Forelimb muscle (tissue), 1 donor: ENCODE results near the gene SESN2. TPM values are rescaled to one million over a fixed set of nuclear protein-coding genes. Genes with fewer than 3 reads are reported as not detected.

ENCODE experiments used
- DNase-seq: peaks from one replicate; pipeline ENCODE4 v3.0.0-alpha.2; 2013; ENCODE audit warnings: low read depth
- polyA plus RNA-seq: library from polyadenylated mRNA; unstranded; fragments of 120-200 nt; gene quantifications from one replicate; pipeline ENCODE4 v1.2.1, GENCODE V29; 2013; ENCODE audit not compliant: insufficient read length

Gene SESN2, protein sequence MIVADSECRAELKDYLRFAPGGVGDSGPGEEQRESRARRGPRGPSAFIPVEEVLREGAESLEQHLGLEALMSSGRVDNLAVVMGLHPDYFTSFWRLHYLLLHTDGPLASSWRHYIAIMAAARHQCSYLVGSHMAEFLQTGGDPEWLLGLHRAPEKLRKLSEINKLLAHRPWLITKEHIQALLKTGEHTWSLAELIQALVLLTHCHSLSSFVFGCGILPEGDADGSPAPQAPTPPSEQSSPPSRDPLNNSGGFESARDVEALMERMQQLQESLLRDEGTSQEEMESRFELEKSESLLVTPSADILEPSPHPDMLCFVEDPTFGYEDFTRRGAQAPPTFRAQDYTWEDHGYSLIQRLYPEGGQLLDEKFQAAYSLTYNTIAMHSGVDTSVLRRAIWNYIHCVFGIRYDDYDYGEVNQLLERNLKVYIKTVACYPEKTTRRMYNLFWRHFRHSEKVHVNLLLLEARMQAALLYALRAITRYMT
- 3.6 TPM for polyA plus RNA-seq

GRCh38 chr1:28259252-28259933, at the start of gene SESN2:
Gene SESN2 (plus strand): TSS chr1:28259518. CDS start chr1:28259848, 330 bp downstream.
- peak; percentile 92 for DNase-seq

- no peak for DNase-seq
These were observed 49.6 kb upstream of the SESN2 start for GRCh38 chr1:28209700-28210099.

- DNase-seq, result no peak
These were observed 46.0 kb upstream of the SESN2 start for GRCh38 chr1:28213315-28213714.

DNA sequence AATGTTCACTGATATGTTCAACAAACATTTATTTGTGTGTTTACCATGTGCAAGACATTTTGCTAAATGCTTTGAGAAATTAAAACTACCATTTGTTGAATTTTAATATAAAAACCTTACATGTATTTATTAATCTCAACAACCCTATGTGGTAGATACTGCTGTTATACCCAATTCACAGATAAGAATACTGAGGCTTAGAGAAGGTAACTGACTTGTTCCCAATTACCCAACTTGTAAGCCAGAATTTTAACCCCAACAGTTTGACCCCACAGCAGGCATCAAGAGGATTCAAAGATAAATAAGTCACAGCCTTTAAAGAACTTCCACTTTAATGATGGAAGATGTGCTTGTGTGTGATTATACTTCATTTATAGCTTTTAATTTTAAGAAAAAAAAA, 30.2 kb upstream of the SESN2 start:
- DNase-seq, result no peak

- DNase-seq, result no peak
These were observed 29.3 kb upstream of the SESN2 start for GRCh38 chr1:28229996-28230395.

DNA sequence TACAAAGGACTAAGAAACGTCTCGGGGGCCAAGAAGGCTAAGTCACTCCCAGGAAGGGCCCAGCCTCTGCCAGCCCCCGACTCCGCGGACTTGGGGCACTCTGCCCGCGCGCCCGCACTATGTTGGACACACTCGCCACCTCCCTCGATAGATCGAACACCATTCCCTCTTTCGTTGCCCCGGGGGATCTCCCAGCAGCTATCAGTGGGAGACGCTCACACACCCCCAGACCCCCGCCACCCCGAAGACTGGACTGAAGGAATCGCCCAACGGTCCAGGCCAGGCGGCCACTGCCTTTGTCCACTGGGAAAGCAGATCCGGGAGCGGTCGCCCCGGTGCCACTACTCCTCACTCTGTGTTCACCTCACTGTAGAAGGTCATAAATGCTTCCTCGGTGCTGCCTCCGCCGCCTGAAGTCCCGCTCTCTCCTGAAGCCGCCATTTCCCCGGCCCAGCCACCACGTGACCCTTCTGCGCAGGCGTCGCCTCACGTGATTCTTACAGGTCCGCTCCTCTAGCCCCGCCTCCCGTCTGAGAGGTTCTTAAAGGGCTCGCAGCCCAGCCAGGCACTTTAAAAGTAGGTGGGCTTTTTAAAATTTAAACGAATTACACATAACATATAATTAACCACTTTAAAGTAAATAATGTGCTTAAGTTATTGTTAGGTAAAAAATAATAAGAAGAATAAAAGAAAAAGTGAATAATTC, 26.6 kb upstream of the SESN2 start, which contains the start of gene DNAJC8:
Gene DNAJC8 (minus strand): TSS at position 472 of the 706 bp plus-strand sequence. CDS start 31 bp downstream, at position 441.
- DNase-seq, result peak; percentile 86

DNA sequence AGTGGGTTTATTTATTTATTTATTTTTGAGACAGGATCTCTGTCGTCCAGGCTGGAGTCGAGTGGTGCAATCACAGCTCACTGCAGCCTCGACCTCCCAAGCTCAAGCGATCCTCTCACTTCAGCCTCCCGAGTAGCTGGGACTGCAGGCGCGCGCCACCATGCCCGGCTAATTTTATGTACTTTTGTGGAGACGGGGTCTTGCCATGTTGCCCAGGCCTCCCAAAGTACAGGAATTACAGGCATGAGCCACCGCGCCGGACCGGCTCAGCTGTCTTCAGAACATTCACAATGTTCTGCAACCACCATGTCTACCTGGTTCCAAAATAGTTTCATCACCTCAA, 26.1 kb upstream of the SESN2 start:
- DNase-seq, result no peak

DNA sequence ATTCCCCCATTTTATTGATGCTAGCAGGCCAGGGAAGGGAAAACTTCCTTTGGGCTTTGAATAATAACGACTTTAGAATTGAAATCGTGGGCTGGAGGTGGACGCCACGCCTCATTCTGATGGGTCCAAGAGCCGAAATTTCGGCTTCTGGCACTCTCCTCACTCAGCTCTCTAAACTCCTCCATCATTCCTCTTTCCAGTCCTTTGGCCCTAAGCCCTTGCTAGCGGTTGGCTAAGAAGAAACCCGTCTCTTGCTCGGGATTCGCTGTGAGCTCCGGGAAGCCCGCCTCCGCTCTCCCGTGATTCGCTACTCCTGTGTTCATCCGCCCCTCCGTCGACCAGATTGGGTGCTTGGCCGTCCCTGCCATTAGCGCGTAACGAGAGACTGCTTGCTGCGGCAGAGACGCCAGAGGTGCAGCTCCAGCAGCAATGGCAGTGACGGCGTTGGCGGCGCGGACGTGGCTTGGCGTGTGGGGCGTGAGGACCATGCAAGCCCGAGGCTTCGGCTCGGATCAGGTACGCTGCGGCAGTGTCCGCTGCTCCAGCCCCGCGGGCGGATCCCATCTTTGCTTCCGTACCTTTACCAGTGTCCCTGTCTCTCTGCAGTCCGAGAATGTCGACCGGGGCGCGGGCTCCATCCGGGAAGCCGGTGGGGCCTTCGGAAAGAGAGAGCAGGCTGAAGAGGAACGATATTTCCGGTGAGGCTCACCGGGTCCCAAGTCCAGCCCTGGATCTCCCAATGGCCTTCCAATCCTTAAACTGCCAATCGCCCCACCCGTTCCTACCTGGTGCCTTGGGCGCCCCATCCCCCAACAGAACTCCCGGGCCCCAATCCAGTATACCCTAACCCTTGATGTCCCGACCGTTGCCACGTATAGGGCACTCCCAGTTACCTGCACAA, 23.3 kb upstream of the SESN2 start, which contains the start of gene ATP5IF1:
Gene ATP5IF1 (plus strand): TSS at position 370 of the 901 bp plus-strand sequence. CDS start 60 bp downstream, at position 430.
- peak; percentile 98 for DNase-seq

DNA sequence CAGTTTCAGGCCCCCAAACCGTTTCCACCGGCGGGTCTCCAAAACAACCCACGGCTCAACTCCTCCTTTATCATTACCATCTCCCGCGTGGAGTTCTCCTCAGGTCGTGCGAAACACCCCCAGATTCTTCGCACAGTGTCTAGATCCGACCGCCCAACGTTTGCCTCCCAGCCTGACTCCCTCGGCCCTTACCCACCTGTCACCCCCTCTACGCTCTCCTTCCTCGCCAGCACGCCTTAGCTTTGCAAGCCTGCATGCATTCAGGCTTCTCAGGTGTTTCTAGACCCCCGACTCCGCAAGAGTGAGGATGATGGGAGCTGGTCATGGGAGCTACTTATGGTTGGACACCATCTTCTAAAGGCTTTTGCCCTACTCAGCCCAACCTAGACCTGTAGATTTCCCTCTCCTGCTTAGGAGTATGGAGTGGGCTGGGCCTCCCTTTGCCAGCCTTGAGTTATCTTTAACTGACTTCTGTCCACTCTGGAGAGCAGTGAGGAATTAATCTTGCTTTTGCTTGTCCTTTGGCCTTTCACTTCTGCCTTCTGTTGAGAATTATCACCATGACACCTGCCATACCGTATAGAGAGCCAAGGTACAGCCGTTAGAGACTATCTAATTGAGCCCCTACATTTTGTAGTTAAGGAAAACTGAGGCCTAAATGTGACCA, 22.5 kb upstream of the SESN2 start:
- DNase-seq, result no peak

GRCh38 chr1:28239004-28239403, 20.3 kb upstream of the SESN2 start:
- no peak for DNase-seq

GRCh38 chr1:28240024-28240423, 19.3 kb upstream of the SESN2 start:
- DNase-seq, result no peak

DNA sequence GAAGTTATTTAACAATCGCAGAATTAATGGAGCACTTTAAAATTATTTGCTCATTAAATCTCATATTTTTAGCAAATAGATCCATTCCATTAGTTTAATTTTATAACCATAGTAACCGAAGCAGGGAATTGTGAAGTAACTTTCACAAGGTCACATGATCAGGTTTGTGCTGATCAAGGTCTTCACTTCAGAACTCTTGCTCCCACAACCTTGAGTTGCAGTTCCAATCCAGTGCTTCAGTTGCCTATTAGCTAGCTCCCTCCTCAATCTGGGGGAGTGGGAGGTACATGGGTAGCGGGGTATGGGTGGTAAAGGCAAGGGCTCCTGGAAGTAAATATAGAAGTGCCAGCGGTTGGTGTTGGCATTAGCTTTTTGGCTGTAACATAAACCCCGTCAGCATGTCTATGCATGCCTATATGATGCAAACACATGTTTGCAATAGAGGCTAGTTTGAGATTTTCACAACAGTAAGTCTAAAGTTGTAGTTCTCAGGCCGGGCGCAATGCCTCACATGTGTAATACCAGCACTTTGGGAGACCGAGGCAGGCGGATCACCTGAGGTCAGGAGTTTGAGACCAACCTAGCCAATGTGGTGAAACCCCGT, 17.6 kb upstream of the SESN2 start:
- no peak for DNase-seq

- no peak for DNase-seq
These were observed 15.5 kb upstream of the SESN2 start for GRCh38 chr1:28243685-28244311.

- no peak for DNase-seq
These were observed 14.6 kb upstream of the SESN2 start for GRCh38 chr1:28244549-28245251.

GRCh38 chr1:28246427-28246832, 12.9 kb upstream of the SESN2 start:
- no peak for DNase-seq

GRCh38 chr1:28247612-28248272, 11.6 kb upstream of the SESN2 start:
- DNase-seq, result no peak

DNA sequence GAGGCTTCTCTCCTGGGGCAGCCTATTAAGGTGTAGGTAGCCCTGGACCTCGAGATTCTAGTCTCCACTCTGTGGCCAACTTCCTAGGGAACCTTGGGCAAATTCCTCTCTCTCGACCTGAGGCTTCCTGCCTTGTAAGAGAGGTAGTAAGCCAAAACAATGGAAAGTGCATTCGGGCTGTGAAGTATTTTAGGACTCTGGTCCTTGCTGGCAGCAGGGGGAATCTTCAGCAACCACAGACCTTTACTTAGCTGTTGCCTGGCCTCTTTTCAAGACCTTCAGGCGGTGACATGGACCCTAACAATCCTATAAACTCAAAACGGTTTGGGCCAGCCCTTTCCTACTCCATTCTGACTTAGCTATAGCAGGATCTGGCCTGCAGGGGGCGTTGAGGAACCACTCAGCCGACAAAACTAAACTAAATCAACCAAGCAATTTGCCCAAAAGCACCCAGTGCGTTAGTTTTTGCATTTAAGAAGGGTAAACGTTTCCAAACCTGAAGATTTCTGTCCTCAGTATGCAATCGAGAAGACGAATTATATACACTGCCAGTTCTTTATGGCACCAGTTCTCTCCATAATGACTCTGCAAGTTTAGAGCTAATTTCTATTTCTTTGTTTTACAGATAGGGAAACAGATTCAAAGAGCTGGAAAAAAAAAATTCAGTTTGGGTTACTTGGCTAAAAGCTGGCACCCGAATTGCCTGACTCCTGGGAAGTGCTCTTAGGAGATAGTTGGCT, 10.9 kb upstream of the SESN2 start:
- DNase-seq, result no peak
